GM19455 (cell line): ENCODE data around the gene DNM2.
"Not testable (repeated sequence)": the region's sequence is repeated elsewhere in the genome, so short reads cannot be mapped to it uniquely, and the experiment has no call there.

Source experiments
- ATAC-seq: cut with Tn5 transposase; IDR thresholded peaks from one replicate; pipeline ENCODE4 v1.9.1; 2021; ENCODE audit not compliant: unreplicated experiment

DNM2 gene

DNA sequence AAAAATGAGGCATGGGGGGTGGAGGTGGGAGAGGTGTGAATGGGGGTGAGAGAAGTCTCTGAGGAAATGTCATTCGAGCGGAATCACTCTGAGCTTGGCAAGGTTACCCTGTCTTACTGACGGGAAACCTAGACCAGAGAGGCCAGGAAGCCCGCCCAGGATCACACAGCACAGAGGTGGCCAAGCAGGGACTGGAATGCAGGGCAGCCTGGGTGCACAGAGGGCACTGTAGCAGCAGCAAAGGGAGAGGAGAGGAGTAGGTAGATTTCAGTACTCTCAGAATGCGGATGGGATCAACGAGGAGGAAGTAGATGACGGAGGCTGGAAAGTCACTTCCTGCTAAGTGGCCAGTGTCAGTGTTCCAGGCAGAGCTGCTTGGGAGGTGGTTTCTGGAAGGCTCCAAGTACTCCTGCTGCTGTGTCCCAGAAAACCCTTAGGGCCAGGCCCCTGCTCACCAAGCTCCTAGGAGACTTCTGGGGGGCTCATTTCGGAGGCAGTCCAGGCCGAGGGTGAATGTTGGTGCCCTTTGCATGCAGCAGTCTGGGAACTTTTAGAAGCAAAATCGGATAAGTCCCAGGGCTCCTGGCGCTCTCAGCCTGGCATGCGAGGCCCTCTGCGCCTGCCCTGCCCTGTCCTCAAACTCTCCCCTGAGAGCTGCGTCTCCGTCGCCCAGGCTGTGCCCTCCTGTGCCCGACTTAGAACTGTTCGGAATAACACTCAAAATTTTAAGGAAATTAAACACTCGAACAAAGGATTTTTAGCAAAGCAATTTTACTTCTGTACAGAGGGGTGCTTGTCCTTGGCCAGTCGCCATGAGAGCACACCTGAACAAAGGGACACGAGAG lies 33.5 kb downstream of the DNM2 start:
- ATAC-seq, result no peak

DNA sequence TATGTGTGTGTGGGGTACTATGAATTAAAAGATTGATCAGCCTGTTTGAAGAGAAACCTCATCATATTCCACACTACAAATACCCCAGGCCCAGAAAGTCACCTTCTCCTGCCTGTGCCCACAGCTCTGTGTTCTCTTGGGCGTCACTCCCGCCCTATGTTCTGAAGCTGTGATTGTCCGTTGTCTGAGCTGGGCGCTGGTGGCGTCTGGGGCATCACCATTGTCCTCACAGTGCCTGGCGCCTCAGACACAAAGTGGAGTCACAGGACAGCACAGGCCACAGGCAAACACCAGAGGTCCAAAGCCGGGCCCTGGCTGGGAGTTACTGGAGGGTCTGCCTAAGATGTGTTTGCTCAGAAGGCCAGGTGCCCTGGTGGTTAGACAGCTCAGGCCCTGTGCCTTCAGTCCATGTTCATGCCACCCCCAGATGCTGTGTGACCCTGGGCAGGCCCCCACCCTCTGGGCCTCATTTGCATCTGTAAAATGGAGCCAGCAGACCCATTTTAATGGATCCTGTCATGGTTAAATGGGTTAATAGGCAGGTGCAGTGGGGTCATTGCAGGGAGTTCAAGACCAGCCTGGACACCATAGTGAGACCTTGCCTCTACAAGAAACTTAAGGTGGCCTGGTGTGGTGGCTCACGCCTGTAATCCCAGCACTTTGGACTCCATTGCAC lies 34.5 kb downstream of the DNM2 start:
- no peak for ATAC-seq

DNA sequence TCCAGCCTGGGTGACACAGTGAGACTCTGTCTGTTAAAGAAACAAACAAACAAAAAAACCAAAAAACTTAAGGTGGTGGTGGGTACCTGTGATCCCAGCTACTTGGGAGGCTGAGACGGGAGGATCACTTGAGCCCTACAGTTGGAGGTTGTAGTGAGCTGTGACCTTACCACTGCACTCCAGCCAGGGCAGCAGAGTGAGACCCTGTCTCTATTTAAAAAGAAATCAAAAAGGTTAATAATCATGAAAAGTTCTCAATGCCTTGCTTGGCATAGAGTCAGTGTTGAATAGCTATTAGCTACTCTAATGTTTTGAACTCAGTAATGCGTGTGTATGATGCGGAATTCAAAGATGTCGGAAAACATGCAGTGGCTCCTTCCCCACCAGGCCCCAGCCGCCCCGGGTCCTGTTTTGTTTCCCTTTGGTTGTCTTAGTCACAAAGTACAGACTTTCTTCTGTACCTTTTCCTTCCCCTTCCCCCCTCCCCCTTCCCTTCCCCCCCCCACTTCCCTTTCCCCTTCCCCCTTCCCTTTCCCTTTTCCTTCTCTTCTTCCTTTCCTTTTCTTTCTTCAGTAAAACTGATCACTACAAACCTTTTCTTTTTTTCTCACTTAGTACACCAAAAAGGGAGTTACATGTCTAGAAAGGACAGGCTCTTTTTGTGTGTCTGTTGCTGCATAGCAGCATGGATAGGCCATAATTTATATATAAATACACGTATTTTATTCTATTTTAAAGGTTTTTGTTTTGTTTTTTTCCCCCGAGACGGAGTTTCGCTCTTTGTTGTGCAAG lies 35.2 kb downstream of the DNM2 start:
- ATAC-seq, result no peak

DNA sequence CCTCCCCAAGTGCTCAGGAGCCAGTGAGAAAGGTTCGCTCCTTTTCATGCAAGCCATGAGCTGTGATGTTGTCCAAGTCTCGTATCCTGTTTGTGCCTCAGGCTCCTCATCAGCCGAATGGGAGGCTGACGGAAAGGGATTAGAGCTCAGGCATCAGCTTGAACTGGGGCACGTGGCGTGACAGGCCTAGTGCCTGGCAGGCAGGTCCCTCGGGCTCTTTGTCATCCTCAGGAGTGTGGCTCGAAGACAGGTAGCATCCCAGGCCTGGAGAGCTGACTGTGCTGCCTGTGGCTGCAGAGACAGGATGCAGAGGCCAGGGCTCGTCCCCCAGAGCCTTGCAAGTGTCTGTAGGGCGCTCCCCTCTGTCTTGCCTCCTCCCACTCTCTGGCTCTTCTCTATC lies 38.5 kb downstream of the DNM2 start:
- ATAC-seq, result no peak

DNA sequence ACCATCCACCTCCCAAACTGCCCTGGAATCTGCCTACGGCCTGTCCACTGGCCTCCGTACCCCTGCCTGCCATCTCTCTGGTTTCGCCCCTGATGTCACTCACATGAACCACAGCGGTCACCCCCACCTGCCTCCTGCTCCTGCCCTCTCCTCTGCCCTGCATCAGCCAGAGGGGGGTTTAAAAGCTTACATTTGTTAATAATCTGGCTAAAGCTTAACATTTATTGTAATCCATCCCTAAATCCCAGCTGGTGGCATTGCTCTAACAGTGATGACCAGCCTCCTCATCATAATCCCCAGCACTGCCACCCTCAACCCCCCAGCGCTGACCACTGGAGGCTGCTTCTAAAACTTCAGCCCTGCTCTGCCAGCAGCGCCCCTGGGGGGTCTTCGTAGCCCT lies 38.9 kb downstream of the DNM2 start:
- no peak for ATAC-seq

DNA sequence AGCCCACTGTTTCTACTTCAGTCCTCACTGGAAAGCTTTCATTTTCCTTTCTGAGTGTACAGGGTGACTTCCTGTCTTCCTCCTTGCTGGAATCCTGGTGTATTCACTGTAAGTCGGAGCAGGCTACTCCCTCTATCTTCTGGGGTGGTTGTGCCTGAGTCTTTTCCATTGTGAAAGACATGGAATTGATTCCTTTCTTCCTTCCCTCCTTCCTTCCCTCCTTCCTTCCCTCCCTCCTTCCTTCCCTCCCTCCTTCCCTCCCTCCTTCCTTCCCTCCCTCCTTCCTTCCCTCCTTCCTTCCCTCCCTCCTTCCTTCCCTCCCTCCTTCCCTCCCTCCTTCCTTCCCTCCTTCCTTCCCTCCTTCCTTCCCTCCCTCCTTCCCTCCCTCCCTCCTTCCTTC lies 40.2 kb downstream of the DNM2 start:
- not testable (repeated sequence) for ATAC-seq

DNA sequence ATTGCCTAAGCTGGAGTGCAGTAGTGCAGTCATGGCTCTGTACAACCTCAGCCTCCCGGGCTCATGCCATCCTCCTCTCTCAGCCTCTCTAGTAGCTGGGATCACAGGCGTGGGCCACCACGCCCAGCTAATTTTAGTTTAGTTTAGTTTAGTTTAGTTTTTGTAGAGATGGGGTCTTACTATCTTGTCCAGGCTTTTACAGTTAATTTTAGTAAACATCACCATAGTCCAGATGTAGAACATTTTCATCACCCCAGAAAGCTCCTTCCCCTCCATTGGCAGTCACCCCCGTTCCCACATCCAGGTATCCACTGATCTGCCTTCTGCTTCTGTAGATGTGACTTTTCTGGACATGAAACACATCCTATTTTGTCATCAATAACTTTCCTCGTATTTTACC lies 41.1 kb downstream of the DNM2 start:
- no peak for ATAC-seq

DNA sequence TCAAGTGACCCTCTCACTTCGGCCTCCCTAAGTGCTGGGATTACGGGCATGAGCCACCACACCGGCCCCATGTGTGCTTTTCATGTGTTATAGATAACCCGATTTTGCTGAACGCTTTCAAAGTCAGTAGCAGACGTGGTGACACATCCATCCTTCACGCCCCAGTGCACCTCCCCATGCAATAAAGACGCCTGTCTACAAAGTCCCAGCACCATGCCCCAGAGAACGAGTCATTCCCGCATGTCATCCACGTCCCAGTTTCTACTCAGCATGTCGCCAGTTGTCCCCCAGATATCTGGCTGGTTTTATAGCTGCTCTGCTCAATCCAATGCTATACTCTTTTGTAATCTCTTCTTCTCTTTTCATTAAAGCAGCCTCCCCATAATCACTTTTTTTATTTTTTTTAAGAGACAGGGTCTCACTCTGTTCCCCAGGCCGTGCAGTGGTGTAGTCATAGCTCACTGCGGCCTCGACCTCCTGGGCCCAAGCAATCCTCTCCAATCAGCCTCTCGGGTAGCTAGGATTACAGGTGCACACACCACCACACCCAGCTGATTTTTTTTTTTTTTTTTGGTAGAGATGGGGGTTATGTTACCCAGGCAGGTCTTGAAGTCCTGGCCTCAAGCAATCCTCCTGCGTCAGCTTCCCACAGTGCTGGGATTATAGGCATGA lies 42.5 kb downstream of the DNM2 start:
- peak; percentile 12 for ATAC-seq

DNA sequence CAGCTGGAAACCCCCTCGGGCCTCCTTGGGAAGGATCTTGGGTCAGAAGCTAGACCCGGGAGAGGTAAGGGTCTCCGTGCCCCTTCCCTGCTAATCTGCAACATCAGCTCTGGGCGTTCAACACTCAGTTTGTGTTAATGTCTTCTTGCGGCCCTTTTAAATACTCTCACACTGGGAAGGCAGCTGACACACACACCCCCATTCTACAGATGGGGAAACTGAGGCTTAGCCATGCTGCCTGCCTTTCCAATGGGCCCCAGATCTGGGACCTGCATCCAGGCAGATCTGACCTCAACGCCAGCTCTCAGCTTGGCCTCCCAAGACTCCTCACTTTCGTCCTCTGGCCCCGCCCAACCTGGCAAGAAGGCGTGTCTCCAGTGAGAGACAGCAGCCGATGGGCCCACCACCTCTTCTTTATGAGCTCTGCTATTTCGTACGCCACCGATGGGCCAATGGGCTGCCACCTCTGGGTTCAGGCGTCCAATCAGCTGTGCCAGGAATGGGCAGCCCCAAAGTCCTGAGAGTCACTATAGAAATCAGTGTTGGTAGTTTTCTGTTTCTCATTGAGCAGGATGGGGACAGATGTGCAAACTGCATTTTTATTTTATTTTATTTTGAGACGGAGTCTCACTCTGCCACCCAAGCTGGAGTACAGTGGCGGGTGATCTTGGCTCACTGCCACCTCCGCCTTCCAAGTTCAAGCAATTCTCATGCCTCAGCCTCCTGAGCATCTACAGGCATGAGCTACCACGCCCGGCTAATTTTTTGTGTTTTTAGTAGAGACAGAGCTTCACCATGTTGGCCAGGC lies 43.8 kb downstream of the DNM2 start:
- ATAC-seq, result no peak

DNA sequence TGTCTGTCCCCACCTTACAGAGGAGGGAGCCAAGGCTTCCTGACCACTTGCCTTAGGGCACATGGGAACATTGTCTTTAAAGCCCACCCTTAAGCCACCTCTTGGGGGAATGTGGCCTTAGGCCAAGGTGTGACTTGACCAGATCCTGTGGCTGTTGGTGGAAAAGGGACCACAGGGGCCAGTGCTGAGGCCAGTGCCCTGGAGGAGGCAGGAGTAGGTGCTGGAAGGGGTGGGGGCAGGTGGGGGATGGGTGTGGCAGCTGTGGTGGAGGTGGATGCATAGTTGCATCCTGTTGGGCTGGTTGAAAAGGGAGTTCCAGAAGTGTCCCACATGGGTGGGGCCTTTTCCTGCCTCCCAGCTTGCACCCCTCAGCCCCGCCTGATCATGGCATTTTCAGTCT lies 44.8 kb downstream of the DNM2 start:
- ATAC-seq, result no peak

DNA sequence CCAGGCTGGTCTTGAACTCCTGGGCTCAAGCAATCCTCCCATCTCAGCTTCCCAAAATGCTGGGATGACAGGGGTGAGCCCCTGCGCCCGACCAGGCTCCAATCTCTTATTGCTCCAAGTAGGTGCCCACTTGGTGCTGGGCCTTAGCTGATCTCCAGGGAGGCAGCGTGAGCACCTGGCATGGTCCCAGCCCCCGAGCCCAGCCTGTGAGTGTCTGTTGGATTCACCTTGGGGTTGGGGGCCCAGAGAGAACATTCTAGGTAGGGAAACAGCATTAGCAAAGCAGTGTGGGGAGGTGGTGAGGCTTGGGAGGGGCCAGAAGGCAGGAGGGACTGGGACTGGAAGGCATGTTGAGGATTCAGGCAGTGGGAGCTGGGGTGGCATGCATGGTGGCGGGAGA lies 45.5 kb downstream of the DNM2 start:
- ATAC-seq, result no peak

DNA sequence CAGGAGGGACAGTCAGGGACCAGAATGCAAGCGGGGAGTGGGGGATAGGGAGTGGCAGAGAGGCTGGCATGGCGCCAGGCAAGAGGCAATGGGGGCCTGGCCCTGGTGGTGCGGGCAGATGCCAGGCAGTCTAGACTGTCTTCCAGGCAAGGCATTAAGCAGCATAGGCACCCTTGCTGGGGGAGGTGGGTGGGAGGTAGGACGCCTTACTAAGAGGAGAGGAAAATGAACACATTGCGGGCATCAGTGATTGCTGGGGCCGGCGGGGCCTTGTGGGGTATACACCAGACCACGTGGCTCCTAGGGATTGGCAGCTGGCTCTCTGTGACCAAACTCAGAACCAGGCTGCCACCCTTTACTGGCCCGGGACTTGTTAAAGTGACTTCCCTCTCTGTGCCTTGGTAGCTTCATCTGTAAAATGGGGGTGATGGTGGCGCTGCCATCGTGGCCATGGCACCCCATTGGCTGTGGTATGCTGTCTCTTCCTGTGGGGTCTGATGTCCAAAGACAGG lies 46.0 kb downstream of the DNM2 start:
- no peak for ATAC-seq

DNA sequence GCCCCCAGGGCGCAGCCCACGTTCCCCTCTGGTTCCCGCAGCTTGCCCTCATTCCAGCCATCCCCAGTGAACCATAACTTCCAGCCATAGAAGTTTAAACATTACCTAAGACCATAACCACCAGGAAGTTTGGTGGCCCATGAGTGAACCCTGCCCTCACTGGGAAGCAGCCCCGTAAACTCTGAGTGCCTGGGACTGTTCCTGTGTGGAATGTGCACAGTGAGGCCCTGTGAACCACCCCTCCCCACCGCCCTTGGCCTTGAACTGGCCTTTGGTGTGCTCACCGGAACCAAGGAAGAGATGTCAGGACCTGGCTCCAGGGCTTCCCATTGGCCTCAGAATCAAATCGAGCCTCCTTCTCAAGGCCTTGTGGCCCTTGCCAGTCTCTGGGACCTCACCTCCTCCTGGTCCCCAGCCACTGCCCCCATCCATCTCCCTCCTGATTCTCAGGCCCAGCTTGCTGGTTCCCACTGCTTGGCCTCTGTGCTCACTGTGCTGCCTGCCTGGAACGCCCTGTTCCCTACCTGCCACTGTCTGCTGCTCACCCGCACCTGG lies 46.5 kb downstream of the DNM2 start:
- ATAC-seq, result no peak

DNA sequence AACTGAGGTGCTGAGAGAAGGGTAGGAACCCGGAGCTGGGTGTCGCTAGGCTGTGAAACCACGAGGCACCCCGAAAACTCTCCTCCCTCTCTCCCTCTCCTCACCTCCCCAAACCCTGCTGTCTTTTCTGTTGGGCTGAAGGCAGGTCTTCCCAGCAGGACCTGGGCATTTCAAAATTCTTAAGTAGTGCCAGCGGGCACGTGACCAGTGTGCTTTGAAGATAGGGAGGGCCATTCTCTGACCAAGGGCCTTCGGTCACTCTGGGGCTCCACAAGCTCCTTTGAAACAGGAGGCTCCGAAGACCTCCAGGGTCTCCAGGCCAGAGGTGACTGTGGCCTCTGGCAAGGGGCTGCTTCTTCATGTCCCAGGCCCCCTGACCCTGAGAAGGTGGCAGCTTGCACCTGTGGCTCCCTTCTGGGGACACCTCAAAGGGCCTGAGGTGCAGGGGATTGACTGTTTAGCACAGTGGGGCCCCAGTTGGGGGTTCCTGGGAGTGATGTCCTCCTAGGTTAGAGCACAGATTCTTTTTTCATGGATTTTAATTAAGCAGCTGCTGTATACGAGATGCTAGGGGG lies 48.3 kb downstream of the DNM2 start:
- ATAC-seq, result no peak

DNA sequence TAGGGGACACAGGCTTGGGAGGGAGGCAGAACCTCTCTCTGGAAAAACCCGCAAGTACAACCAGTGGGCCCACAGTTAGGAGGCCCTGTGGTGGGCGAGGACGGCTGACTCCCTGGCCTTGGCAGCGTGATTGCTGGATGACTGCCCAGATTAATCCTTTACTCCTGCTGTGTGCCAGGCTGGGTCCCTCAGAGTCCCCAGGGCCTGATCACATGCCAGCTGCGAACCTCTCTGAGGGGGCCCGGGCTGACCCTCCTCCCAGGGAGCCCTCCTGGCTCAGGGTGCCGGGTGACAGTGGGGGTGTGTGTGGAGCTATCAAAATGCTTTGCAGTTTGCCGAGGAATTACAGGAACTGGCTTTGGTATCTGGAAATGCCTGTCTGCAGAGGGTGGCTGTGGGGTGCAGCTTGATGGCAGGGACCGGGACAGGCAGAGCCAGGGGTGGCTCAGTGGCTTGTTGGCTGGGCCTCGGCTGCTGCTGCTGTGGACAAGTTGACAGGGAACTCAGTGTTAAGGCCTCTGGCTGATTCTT lies 48.9 kb downstream of the DNM2 start:
- no peak for ATAC-seq

DNA sequence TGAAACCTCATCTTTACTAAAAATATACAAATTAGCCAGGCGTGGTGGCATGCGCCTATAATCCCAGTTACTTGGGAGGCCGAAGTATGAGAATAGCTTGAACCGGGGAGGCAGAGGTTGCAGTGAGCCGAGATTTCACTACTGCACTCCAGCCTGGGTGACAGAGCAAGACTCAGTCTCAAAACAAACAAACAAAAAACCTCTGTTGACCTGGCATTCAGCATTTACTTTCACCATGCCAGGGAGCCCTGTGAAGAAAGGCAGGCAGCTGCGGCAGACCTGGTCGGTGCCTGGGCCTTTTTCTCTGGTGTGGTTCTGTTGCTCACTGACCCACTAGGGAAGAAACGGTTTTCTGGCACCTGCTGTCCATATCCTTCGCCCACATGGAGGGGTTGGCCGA lies 49.8 kb downstream of the DNM2 start:
- no peak for ATAC-seq

DNA sequence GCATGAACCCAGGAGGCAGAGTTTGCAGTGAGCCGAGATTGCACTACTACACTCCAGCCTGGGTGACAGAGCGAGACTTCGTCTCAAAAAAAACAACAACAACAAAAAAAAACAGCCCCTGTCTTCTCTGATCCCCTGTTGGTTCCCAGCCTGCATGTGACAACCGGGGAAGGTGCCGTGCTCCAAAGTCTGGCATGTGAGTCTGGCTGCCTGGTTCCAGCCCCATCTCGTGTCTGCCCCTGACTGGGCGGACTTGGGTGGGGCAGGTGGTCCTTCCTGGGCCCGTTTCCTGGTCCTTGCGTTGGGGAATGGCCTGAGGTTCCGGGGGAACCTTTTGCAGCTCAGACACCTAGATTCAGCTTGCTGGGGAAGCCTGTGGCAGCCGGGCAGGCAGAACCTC lies 50.5 kb downstream of the DNM2 start:
- no peak for ATAC-seq

DNA sequence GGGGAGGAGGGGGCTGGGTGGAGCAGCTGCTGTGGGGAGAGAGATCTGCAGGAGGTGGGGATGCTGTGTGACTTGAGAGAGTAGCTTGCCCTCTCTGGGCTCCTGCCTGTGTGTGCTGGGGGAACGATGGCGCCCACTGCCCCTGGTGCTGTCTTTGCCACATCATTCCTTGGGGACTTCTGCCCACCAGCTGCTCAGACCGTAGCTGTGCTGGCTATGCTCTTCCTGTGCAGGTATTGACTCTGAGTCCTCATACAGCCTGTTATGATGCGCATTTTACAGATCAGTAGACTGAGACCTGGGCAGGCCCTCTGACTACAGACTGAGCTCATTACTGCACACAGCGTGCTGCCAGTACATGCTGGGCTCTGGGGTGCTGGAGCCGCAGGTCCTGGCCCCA lies 51.1 kb downstream of the DNM2 start:
- no peak for ATAC-seq
